GM19035 (cell line): ENCODE data around the gene PRKAR1A.
A peak's percentile ranks its signal among the peaks of the same experiment; 100 is the strongest.
"Not testable (repeated sequence)": the region's sequence is repeated elsewhere in the genome, so short reads cannot be mapped to it uniquely, and the experiment has no call there.

ENCODE experiments used
- ATAC-seq: cut with Tn5 transposase; IDR thresholded peaks from one replicate; pipeline ENCODE4 v1.9.1; 2021; ENCODE audit not compliant: unreplicated experiment

PRKAR1A gene

GRCh38 chr17:68511254-68511670, 968 bp upstream of the PRKAR1A start:
- ATAC-seq = no peak

- ATAC-seq = peak; percentile 45
Observed at GRCh38 chr17:68511671-68512246, 471 bp upstream of the PRKAR1A start.

- ATAC-seq = no peak
Observed at GRCh38 chr17:68512960-68513474, 787 bp downstream of the PRKAR1A start.

- no peak for ATAC-seq
Observed at GRCh38 chr17:68513932-68514331, 1.7 kb downstream of the PRKAR1A start.

- ATAC-seq = no peak
Observed at GRCh38 chr17:68514831-68515635, 2.8 kb downstream of the PRKAR1A start.

GRCh38 chr17:68516732-68517131, 4.5 kb downstream of the PRKAR1A start:
- ATAC-seq = no peak

- ATAC-seq = not testable (repeated sequence)
Observed at GRCh38 chr17:68517605-68518004, 5.4 kb downstream of the PRKAR1A start.

- no peak for ATAC-seq
Observed at GRCh38 chr17:68518063-68518815, 6.0 kb downstream of the PRKAR1A start.

- ATAC-seq = not testable (repeated sequence)
Observed at GRCh38 chr17:68519051-68519450, 6.8 kb downstream of the PRKAR1A start.

- ATAC-seq = no peak
Observed at GRCh38 chr17:68519911-68520310, 7.7 kb downstream of the PRKAR1A start.

- ATAC-seq = no peak
Observed at GRCh38 chr17:68522266-68522665, 10.0 kb downstream of the PRKAR1A start.

GRCh38 chr17:68526548-68526947, 14.3 kb downstream of the PRKAR1A start:
- ATAC-seq = no peak

- ATAC-seq = no peak
Observed at GRCh38 chr17:68527314-68527713, 15.1 kb downstream of the PRKAR1A start.

- ATAC-seq = no peak
Observed at GRCh38 chr17:68531252-68531651, 19.0 kb downstream of the PRKAR1A start.

GRCh38 chr17:68532826-68533225, 20.6 kb downstream of the PRKAR1A start:
- ATAC-seq = no peak

- ATAC-seq = no peak
Observed at GRCh38 chr17:68533887-68534694, 21.9 kb downstream of the PRKAR1A start.

- no peak for ATAC-seq
Observed at GRCh38 chr17:68534695-68535088, 22.5 kb downstream of the PRKAR1A start.

GRCh38 chr17:68535922-68536321, 23.7 kb downstream of the PRKAR1A start:
- no peak for ATAC-seq

GRCh38 chr17:68539548-68540467, 27.6 kb downstream of the PRKAR1A start:
- peak; percentile 49 for ATAC-seq

- ATAC-seq = no peak
Observed at GRCh38 chr17:68540981-68541380, 28.8 kb downstream of the PRKAR1A start.
